HepG2 (cell line): ENCODE results near the gene MARCHF9. TPM values are rescaled to one million over a fixed set of nuclear protein-coding genes. Genes with fewer than 3 reads are reported as not detected.
A peak's percentile ranks its signal among the peaks of the same experiment; 100 is the strongest.

Source experiments
- ATAC-seq: fragments of 200-7000 bp; cut with Tn5 transposase; 3 replicates; pipeline ENCODE4 v1.9.1; 2020; ENCODE audit warnings: mild to moderate bottlenecking, moderate library complexity
- BruUV-seq: library from RNA; stranded (reverse); fragments of 400-500 nt; replicated peaks from 2 replicates; lab custom pipeline; 2021; lab: Mats Ljungman, UMichigan
- CTCF ChIA-PET: fragments of 300-600 bp; formaldehyde crosslinking; extraction: SDS; loops from one replicate; lab custom pipeline; 2021; ENCODE audit warnings: low total read pairs, inconsistent platforms, low intra/inter-chr PET ratio; lab: Yijun Ruan, JAX
- POLR2A ChIA-PET: fragments of 350-600 bp; sonication (Branson Sonifier 250); formaldehyde crosslinking; loops from one replicate; lab custom pipeline; 2020; ENCODE audit warnings: antibody characterized with exemption, inconsistent platforms; lab: Yijun Ruan, JAX
- DNase-seq: peaks from one replicate; pipeline ENCODE4 v3.0.0-alpha.2; 2015; ENCODE audit warnings: low spot score
- FAIRE-seq: peaks from 3 replicates; lab custom pipeline; 2011; peaks lifted over from hg19 to GRCh38; lab: Jason Lieb, UNC
- H2AFZ ChIP-seq: one replicate; pipeline ENCODE4 v1.6.1; 2011; ENCODE audit warnings: low read length, inconsistent platforms
- H3K27ac ChIP-seq: fragments of 300-600 bp; 3 replicates; pipeline ENCODE4 v1.8.0; 2011; ENCODE audit warnings: mixed run types, mild to moderate bottlenecking, mixed read lengths, low read length, inconsistent platforms; ENCODE audit not compliant: insufficient read depth; ENCODE audit errors: extremely low read length
- H3K27me3 ChIP-seq, 2 experiments: fragments of 200-600 bp in 1 of 2; 2 replicates in 1 of 2; 3 replicates in 1 of 2; pipeline versions ENCODE4 v1.6.0 to v1.8.0; 2011; ENCODE audit warnings: low read length in 2 of 2, mild to moderate bottlenecking in 2 of 2, moderate library complexity in 2 of 2, inconsistent platforms in 1 of 2; ENCODE audit not compliant: insufficient read depth in 2 of 2, control insufficient read depth in 1 of 2
- H3K36me3 ChIP-seq, 2 experiments: fragments of 200-600 bp in 1 of 2; replicated peaks in 1 of 2; 2 replicates in 1 of 2; 3 replicates in 1 of 2; pipeline versions ENCODE4 v1.5.1 to v1.8.0; 2011; ENCODE audit warnings: low read length in 2 of 2, inconsistent platforms in 1 of 2; ENCODE audit not compliant: insufficient read depth in 2 of 2, control insufficient read depth in 1 of 2
- H3K4me1 ChIP-seq: 2 replicates; pipeline ENCODE4 v1.5.1; 2012; ENCODE audit warnings: low read length, inconsistent platforms; ENCODE audit not compliant: insufficient read depth
- H3K4me2 ChIP-seq: 2 replicates; pipeline ENCODE4 v1.6.0; 2011; ENCODE audit warnings: low read depth, low read length, inconsistent platforms
- H3K4me3 ChIP-seq, 3 experiments: fragments of 200-600 bp in 1 of 3; sonication (generic), shearing (Covaris generic) in 1 of 3; replicated peaks in 1 of 3; 2 replicates each; pipeline ENCODE4 v1.5.1; 2011 to 2016; ENCODE audit warnings: low read length in 3 of 3, inconsistent platforms in 2 of 3, low read depth in 2 of 3, mild to moderate bottlenecking in 2 of 3, control low read depth in 1 of 3, mixed read lengths in 1 of 3; ENCODE audit not compliant: insufficient read depth in 1 of 3
- H3K79me2 ChIP-seq: one replicate; pipeline ENCODE4 v1.6.1; 2011; ENCODE audit warnings: low read length, inconsistent platforms; ENCODE audit not compliant: insufficient read depth
- H3K9ac ChIP-seq: 2 replicates; pipeline ENCODE4 v1.6.0; 2011; ENCODE audit warnings: mild to moderate bottlenecking, low read depth, low read length, inconsistent platforms; ENCODE audit not compliant: insufficient read depth
- H3K9me3 ChIP-seq: 2 replicates; pipeline ENCODE4 v1.5.1; 2012; ENCODE audit warnings: mild to moderate bottlenecking, low read length
- H4K20me1 ChIP-seq: 2 replicates; pipeline ENCODE4 v1.6.0; 2011; ENCODE audit warnings: inconsistent platforms, mild to moderate bottlenecking, low read length, moderate library complexity; ENCODE audit not compliant: insufficient read depth
- ATM ChIP-seq: fragments of 450-650 bp; IDR thresholded peaks from 2 replicates; pipeline ENCODE4 v1.7.1; 2017; ENCODE audit warnings: mild to moderate bottlenecking, borderline replicate concordance
- CBX5 ChIP-seq: sonication (generic); formaldehyde crosslinking; IDR thresholded peaks from 2 replicates; pipeline ENCODE4 v1.4.0; 2020; ENCODE audit warnings: missing genetic modification reagents, borderline replicate concordance
- MIER2 ChIP-seq: IDR thresholded peaks from 2 replicates; pipeline ENCODE4 v1.6.1; 2016; ENCODE audit warnings: missing biosample characterization, missing genetic modification reagents
- RAD21 ChIP-seq: fragments of 450-650 bp; formaldehyde crosslinking; IDR thresholded peaks from 2 replicates; pipeline ENCODE4 v1.5.0; 2020; ENCODE audit warnings: mild to moderate bottlenecking
- ZFP91 ChIP-seq: sonication (generic); formaldehyde crosslinking; IDR thresholded peaks from 2 replicates; pipeline ENCODE4 v1.9.0; 2022; ENCODE audit warnings: missing genetic modification reagents, mild to moderate bottlenecking, borderline replicate concordance
- ZNF737 ChIP-seq: sonication (generic); formaldehyde crosslinking; IDR thresholded peaks from 2 replicates; pipeline ENCODE4 v1.5.0; 2020; ENCODE audit warnings: missing genetic modification reagents, mild to moderate bottlenecking, borderline replicate concordance
- WGBS: methylation state at CpG from one replicate; pipeline ENCODE4 v1.1.6; 2017; ENCODE audit warnings: low lambda C conversion rate; 5-methylcytosine and 5-hydroxymethylcytosine counted together
- in situ Hi-C: cut with HindIII; loops from 2 replicates; pipeline ENCODE4 v1.10.0; 2017; ENCODE audit warnings: low pct_unique_long_range_greater_than_20kb; ENCODE audit not compliant: extremely low pct_ligation_motif_present
- intact Hi-C: fragments of 100-400 bp; cut with micrococcal nuclease; formaldehyde crosslinking; loops from one replicate; pipeline ENCODE4 v1.10.0; 2022; ENCODE audit not compliant: unreplicated experiment
- polyA plus RNA-seq, 8 experiments: library from polyadenylated mRNA; depleted of rRNA in 3 of 8; stranded (reverse) in 7 of 8; unstranded in 1 of 8; fragments of >200 nt; fragmentation: Illumina TruSeq in 4 of 8; extraction: Trizol in 4 of 8; gene quantifications; 2 replicates each; pipeline versions ENCODE4 v1.2.1 to v1.2.3, GENCODE V29; 2011 to 2016; ENCODE audit warnings: low read depth in 4 of 8, missing spikeins in 1 of 8, mixed read lengths in 1 of 8; ENCODE audit not compliant: insufficient read depth in 1 of 8
- total RNA-seq, 5 experiments: library from RNA; depleted of rRNA; stranded (reverse); fragments of >200 nt; fragmentation: Illumina TruSeq; extraction: Trizol; gene quantifications; 2 replicates each; pipeline ENCODE4 v1.2.3, GENCODE V29; 2016; ENCODE audit warnings: low read depth in 1 of 5
- TF ChIP-seq, protein P1 (sequence below), 2 experiments: IDR thresholded peaks; 2 replicates each; pipeline ENCODE4 v1.6.1; 2011 to 2012; ENCODE audit warnings: low read length in 2 of 2, borderline replicate concordance in 1 of 2, low read depth in 1 of 2, mild to moderate bottlenecking in 1 of 2, moderate library complexity in 1 of 2

MARCHF9 gene
- total and polyA plus RNA-seq, 2 of the 13 experiments (the other 11 are each of a cell fraction or from before 2014, with no cell fraction given) = 5.7 to 9.6 TPM

DNA sequence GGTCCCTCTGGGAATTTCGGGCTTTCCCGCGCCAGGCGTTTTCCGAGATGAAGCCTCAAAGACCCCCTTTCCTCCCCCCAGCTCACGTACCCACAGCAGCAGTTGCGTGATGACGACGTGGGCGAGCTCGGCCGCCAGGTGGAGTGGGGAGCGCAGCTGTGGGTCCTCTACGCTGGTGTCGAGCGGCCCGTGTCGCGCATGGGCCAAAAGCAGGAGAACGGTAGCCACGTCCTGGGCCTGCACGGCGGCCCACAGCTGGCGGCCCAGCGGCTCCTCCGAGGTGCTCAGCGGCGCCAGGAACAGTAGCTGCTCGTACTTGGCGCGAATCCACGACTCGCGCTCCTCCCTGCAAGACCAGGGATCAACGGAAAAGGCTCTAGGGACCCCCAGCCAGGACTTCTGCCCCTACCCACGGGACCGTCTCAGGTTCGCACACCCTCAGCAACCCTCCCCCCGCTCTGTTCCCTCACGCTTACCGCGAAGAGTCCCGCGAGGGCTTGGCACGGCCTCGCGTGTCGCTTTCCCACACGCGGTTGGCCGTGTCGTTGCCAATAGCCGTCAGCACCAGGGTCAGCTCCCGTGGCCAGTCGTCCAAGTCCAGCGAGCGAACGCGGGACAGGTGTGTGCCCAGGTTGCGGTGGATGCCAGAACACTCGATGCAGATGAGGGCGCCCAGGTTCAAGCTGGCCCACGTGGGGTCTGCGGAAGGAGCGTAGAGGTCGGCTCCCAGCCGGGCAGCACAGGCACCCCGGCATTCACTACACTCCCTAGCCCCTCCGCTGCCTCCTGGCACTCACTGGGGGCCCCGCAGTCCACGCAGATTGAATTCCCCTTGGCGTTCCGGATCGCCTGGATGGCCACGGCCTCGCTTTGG, 27.8 kb upstream of the MARCHF9 start (continued):
- TF ChIP-seq CBX5 (CRISPR knock-in tag) (no peak), ZNF737 (CRISPR knock-in tag) (0 out of 2 replicates have a peak, but pooled peaks have one; percentile 28)

- DNase-seq (no peak), FAIRE-seq (no peak), ATAC-seq (no peak)
- TF ChIP-seq, protein P1, sequence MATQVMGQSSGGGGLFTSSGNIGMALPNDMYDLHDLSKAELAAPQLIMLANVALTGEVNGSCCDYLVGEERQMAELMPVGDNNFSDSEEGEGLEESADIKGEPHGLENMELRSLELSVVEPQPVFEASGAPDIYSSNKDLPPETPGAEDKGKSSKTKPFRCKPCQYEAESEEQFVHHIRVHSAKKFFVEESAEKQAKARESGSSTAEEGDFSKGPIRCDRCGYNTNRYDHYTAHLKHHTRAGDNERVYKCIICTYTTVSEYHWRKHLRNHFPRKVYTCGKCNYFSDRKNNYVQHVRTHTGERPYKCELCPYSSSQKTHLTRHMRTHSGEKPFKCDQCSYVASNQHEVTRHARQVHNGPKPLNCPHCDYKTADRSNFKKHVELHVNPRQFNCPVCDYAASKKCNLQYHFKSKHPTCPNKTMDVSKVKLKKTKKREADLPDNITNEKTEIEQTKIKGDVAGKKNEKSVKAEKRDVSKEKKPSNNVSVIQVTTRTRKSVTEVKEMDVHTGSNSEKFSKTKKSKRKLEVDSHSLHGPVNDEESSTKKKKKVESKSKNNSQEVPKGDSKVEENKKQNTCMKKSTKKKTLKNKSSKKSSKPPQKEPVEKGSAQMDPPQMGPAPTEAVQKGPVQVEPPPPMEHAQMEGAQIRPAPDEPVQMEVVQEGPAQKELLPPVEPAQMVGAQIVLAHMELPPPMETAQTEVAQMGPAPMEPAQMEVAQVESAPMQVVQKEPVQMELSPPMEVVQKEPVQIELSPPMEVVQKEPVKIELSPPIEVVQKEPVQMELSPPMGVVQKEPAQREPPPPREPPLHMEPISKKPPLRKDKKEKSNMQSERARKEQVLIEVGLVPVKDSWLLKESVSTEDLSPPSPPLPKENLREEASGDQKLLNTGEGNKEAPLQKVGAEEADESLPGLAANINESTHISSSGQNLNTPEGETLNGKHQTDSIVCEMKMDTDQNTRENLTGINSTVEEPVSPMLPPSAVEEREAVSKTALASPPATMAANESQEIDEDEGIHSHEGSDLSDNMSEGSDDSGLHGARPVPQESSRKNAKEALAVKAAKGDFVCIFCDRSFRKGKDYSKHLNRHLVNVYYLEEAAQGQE (IDR thresholded peaks at IDR 0.05; ENCODE audit: borderline replicate concordance in 1 of 2, low read depth in 1 of 2, low read length in 2 of 2) = peak; percentile 74 to 91
- TF ChIP-seq RAD21 (no peak), ZFP91 (CRISPR knock-in tag) (0 out of 2 replicates have a peak, but pooled peaks have one; percentile 16), ATM (no peak), MIER2 (CRISPR knock-in tag) (peak; percentile 87)
- no TSS peak for BruUV-seq
- peaks cover 2 to 33% of the 10 kb centered on the region in 2 experiments; a peak in 4 of 5 replicates for H3K27me3 ChIP-seq
- 67% methylated on average over 17 of the region's 21 CpGs for WGBS
- H2AFZ ChIP-seq = no peak overlapping the region
- CTCF ChIA-PET = no interaction called here
- in situ Hi-C loops = no loop called here
- H3K79me2 ChIP-seq = no peaks in the 10 kb centered on the region
- H4K20me1 ChIP-seq = no peaks in the 10 kb centered on the region
- H3K36me3 ChIP-seq = no peaks in the 10 kb centered on the region
- 0 out of 2 replicates have a peak, but pooled peaks cover 4% of the 10 kb centered on the region for H3K4me1 ChIP-seq
- no peak overlapping the region for H3K4me2 ChIP-seq
- POLR2A ChIA-PET = no interaction called here
- H3K9ac ChIP-seq = no peak overlapping the region
- intact Hi-C loops = no loop called here
- no peaks in the 10 kb centered on the region for H3K9me3 ChIP-seq
- no peak overlapping the region for H3K27ac ChIP-seq
- H3K4me3 ChIP-seq = no peak overlapping the region
These were observed 27.0 kb upstream of the MARCHF9 start for GRCh38 chr12:57727758-57728395.
